ENCODE results near the gene PPARGC1A.

GRCh38 chr4:23775694-23776093 lies 114.2 kb downstream of the PPARGC1A start:
- TF ChIP-seq CTCF (IDR thresholded peaks at IDR 0.05), result peak; percentile 40
- TF ChIP-seq ZFX (IDR thresholded peaks at IDR 0.05; ENCODE audit: borderline replicate concordance), result no peak

Measured in 22Rv1 (cell line).